HCT116 (cell line): ENCODE data around the gene GALNT14. TPM values are rescaled to one million over a fixed set of nuclear protein-coding genes. Genes with fewer than 3 reads are reported as not detected.

ENCODE experiments used
- ATAC-seq: fragments of 200-7000 bp; cut with Tn5 transposase; 2 replicates; pipeline ENCODE4 v1.9.1; 2020; ENCODE audit warnings: mild to moderate bottlenecking, moderate library complexity
- BruUV-seq: library from RNA; stranded (reverse); fragments of 400-500 nt; replicated peaks from 2 replicates; lab custom pipeline; 2021; lab: Mats Ljungman, UMichigan
- CTCF ChIA-PET: fragments of 300-600 bp; sonication (Branson Sonifier 250); formaldehyde crosslinking; loops from one replicate; lab custom pipeline; 2021; ENCODE audit warnings: antibody characterized with exemption; lab: Charles Lee
- POLR2A ChIA-PET: fragments of 300-600, 350-600 bp; sonication (Branson Sonifier 250); formaldehyde crosslinking; loops from one replicate; lab custom pipeline; 2021; ENCODE audit warnings: antibody characterized with exemption; lab: Charles Lee
- RAD21 ChIA-PET, 2 experiments: fragments of 300-600 bp; sonication (Branson Sonifier 250); formaldehyde crosslinking; loops; one replicate each; lab custom pipeline; 2023; ENCODE audit warnings: low total read pairs in 2 of 2; ENCODE audit not compliant: uncharacterized antibody in 2 of 2, unreplicated experiment in 2 of 2, low non-redundant PET in 1 of 2; lab: Charles Lee
- DNase-seq: peaks from one replicate; pipeline ENCODE4 v3.0.0-alpha.2; 2010; ENCODE audit warnings: low read depth, low spot score
- H2AFZ ChIP-seq: fragments of 200-600 bp; shearing (Covaris generic), sonication (generic); 2 replicates; pipeline ENCODE4 v1.6.1; 2017; ENCODE audit warnings: low read depth, mixed run types, mixed read lengths, antibody characterized with exemption, low read length; ENCODE audit not compliant: poor library complexity, severe bottlenecking
- H3K27ac ChIP-seq: 2 replicates; pipeline ENCODE4 v1.5.1; 2012; ENCODE audit warnings: low read depth, low read length
- H3K27me3 ChIP-seq: fragments of 200-600 bp; sonication (generic); 2 replicates; pipeline ENCODE4 v1.6.1; 2016; ENCODE audit warnings: mixed run types, low read length, mixed read lengths; ENCODE audit not compliant: insufficient read depth
- H3K36me3 ChIP-seq, 2 experiments: fragments of 200-500 bp in 1 of 2; fragments of 200-600 bp in 1 of 2; sonication (Bioruptor generic) in 1 of 2; sonication (generic) in 1 of 2; 2 replicates each; pipeline versions ENCODE4 v1.5.1 to v1.6.1; 2014 to 2016; ENCODE audit warnings: low read length in 2 of 2, inconsistent platforms in 1 of 2, mixed read lengths in 1 of 2, mixed run types in 1 of 2; ENCODE audit not compliant: insufficient read depth in 2 of 2, control insufficient read depth in 1 of 2
- H3K4me1 ChIP-seq, 2 experiments: fragments of 200-600 bp in 1 of 2; sonication (generic) in 1 of 2; 2 replicates each; pipeline versions ENCODE4 v1.5.1 to v1.6.1; 2012 to 2017; ENCODE audit warnings: low read length in 2 of 2, inconsistent platforms in 1 of 2, mild to moderate bottlenecking in 1 of 2, mixed read lengths in 1 of 2, mixed run types in 1 of 2, moderate library complexity in 1 of 2; ENCODE audit not compliant: insufficient read depth in 2 of 2, control insufficient read depth in 1 of 2
- H3K4me2 ChIP-seq: fragments of 200-600 bp; sonication (generic); 2 replicates; pipeline ENCODE4 v1.6.1; 2017; ENCODE audit warnings: mixed run types, low read length, mixed read lengths
- H3K4me3 ChIP-seq, 2 experiments: fragments of 200-600 bp in 1 of 2; sonication (generic) in 1 of 2; replicated peaks in 1 of 2; 2 replicates each; pipeline ENCODE4 v1.5.1; 2011 to 2016; ENCODE audit warnings: low read length in 2 of 2, control low read depth in 1 of 2, low read depth in 1 of 2, mild to moderate bottlenecking in 1 of 2, mixed read lengths in 1 of 2, mixed run types in 1 of 2
- H3K79me2 ChIP-seq: fragments of 200-600 bp; sonication (generic); 2 replicates; pipeline ENCODE4 v1.6.1; 2017; ENCODE audit warnings: mild to moderate bottlenecking, mixed run types, low read length, moderate library complexity, mixed read lengths; ENCODE audit not compliant: insufficient read depth
- H3K9ac ChIP-seq: fragments of 200-600 bp; sonication (generic); 2 replicates; pipeline ENCODE4 v1.6.1; 2016; ENCODE audit warnings: low read length, mixed read lengths
- H3K9me2 ChIP-seq: fragments of 200-600 bp; sonication (generic), shearing (Covaris generic); 2 replicates; pipeline ENCODE4 v1.6.1; 2017; ENCODE audit warnings: mixed run types, mild to moderate bottlenecking, moderate library complexity; ENCODE audit not compliant: insufficient read depth
- H3K9me3 ChIP-seq, 2 experiments: fragments of 200-500 bp in 1 of 2; fragments of 200-600 bp in 1 of 2; sonication (Bioruptor generic) in 1 of 2; sonication (generic) in 1 of 2; 2 replicates each; pipeline ENCODE4 v1.6.1; 2014 to 2017; ENCODE audit warnings: low read length in 2 of 2, mixed read lengths in 2 of 2, inconsistent platforms in 1 of 2, low read depth in 1 of 2, mild to moderate bottlenecking in 1 of 2, mixed run types in 1 of 2, moderate library complexity in 1 of 2; ENCODE audit not compliant: control insufficient read depth in 1 of 2, insufficient read depth in 1 of 2
- H4K20me1 ChIP-seq: fragments of 200-600 bp; sonication (generic), shearing (Covaris generic); 2 replicates; pipeline ENCODE4 v1.6.1; 2017; ENCODE audit warnings: mixed run types, mild to moderate bottlenecking, moderate library complexity; ENCODE audit not compliant: insufficient read depth
- CBX3 ChIP-seq: IDR thresholded peaks from 2 replicates; pipeline ENCODE4 v1.6.1; 2012; ENCODE audit warnings: low read depth
- CEBPB ChIP-seq: IDR thresholded peaks from 2 replicates; pipeline ENCODE4 v1.6.1; 2012; ENCODE audit warnings: low read depth
- CTCF ChIP-seq, 3 experiments: fragments of 200-600 bp in 1 of 3; sonication (generic) in 1 of 3; IDR thresholded peaks in 2 of 3; conservative IDR thresholded peaks in 1 of 3; 2 replicates each; pipeline ENCODE4 v1.5.1; 2012 to 2017; ENCODE audit warnings: low read depth in 2 of 3, low read length in 2 of 3, antibody characterized with exemption in 1 of 3, borderline replicate concordance in 1 of 3, control low read depth in 1 of 3, mild to moderate bottlenecking in 1 of 3, mixed read lengths in 1 of 3, mixed run types in 1 of 3, moderate library complexity in 1 of 3; ENCODE audit not compliant: insufficient read depth in 1 of 3
- ELF1 ChIP-seq: IDR thresholded peaks from 2 replicates; pipeline ENCODE4 v1.6.1; 2012; ENCODE audit warnings: low read depth, borderline replicate concordance
- EZH2phosphoT487 ChIP-seq: fragments of 200-600 bp; IDR thresholded peaks from 2 replicates; pipeline ENCODE4 v1.6.1; 2018; ENCODE audit warnings: antibody characterized with exemption, borderline replicate concordance
- FOSL1 ChIP-seq: IDR thresholded peaks from 2 replicates; pipeline ENCODE4 v1.6.1; 2012; ENCODE audit warnings: low read depth
- JUND ChIP-seq: IDR thresholded peaks from 2 replicates; pipeline ENCODE4 v1.6.1; 2012
- MAX ChIP-seq: IDR thresholded peaks from 2 replicates; pipeline ENCODE4 v1.6.1; 2012
- POLR2A ChIP-seq: IDR thresholded peaks from 2 replicates; pipeline ENCODE4 v1.7.0; 2011; ENCODE audit warnings: borderline replicate concordance; ENCODE audit not compliant: insufficient read depth, insufficient read length; ENCODE audit errors: extremely low read depth
- REST ChIP-seq: IDR thresholded peaks from 2 replicates; pipeline ENCODE4 v1.6.1; 2012; ENCODE audit warnings: low read depth
- ZNF274 ChIP-seq: fragments of 200-500 bp; sonication (Bioruptor generic); IDR thresholded peaks from 2 replicates; pipeline ENCODE4 v1.6.1; 2014; ENCODE audit warnings: mild to moderate bottlenecking, low read depth, low read length, inconsistent platforms
- intact Hi-C: fragments of 100-400 bp; cut with micrococcal nuclease; formaldehyde crosslinking; loops from 2 replicates; pipeline ENCODE4 v1.10.0; 2022
- total RNA-seq: library from RNA; stranded (reverse); gene quantifications from one replicate; pipeline ENCODE4 v1.2.1, GENCODE V29; 2021; ENCODE audit not compliant: unreplicated experiment

The GALNT14 gene
- total RNA-seq, 1 experiment from 2014 or later = 11.2 TPM

- no peaks in the 10 kb centered on the region for H3K4me1 ChIP-seq
- H3K27me3 ChIP-seq = no peaks in the 10 kb centered on the region
- H3K27ac ChIP-seq = no peak overlapping the region
- no TSS peak for BruUV-seq
- H2AFZ ChIP-seq = no peak overlapping the region
- DNase-seq = no peak
- H3K36me3 ChIP-seq = no peaks in the 10 kb centered on the region
- ATAC-seq = no peak
- H3K9me2 ChIP-seq = no peaks in the 10 kb centered on the region
- POLR2A ChIA-PET = no interaction called here
- H3K4me3 ChIP-seq = no peak overlapping the region
- CTCF ChIA-PET = no interaction called here
- intact Hi-C loops = no loop called here
- RAD21 ChIA-PET = no interaction called here
- TF ChIP-seq ZNF274 (no peak), EZH2phosphoT487 (no peak), FOSL1 (no peak), ELF1 (no peak), REST (no peak), JUND (no peak), POLR2A (no peak), MAX (no peak), CTCF (IDR thresholded peaks at IDR 0.05 in 2 of 3, conservative IDR thresholded peaks at IDR 0.05 in 1 of 3; ENCODE audit: borderline replicate concordance in 1 of 3, insufficient read depth in 1 of 3, low read depth in 2 of 3, low read length in 2 of 3) (no peak), CBX3 (no peak), CEBPB (no peak)
- H3K9me3 ChIP-seq = no peaks in the 10 kb centered on the region
- no peaks in the 10 kb centered on the region for H3K79me2 ChIP-seq
- H3K4me2 ChIP-seq = no peak overlapping the region
- no peak overlapping the region for H3K9ac ChIP-seq
- H4K20me1 ChIP-seq = no peaks in the 10 kb centered on the region
Observed at GRCh38 chr2:31090188-31090587, 48.1 kb downstream of the GALNT14 start.
